CD4-positive, alpha-beta T cell (primary cell): Measurements from ENCODE around the gene CD4. TPM values are rescaled to one million over a fixed set of nuclear protein-coding genes. Genes with fewer than 3 reads are reported as not detected.
A peak's percentile ranks its signal among the peaks of the same experiment; 100 is the strongest.

Experiments used
- ATAC-seq: fragments of 200-7000 bp; cut with Tn5 transposase; one replicate; pipeline ENCODE4 v1.10.0; 2022; ENCODE audit warnings: mild to moderate bottlenecking; ENCODE audit not compliant: poor library complexity
- CTCF ChIA-PET: fragments of 350-600 bp; sonication (Branson Sonifier 250); formaldehyde crosslinking; loops from one replicate; lab custom pipeline; 2021; ENCODE audit warnings: antibody characterized with exemption, inconsistent platforms; lab: Charles Lee
- POLR2A ChIA-PET: fragments of 350-600 bp; sonication (Branson Sonifier 250); formaldehyde crosslinking; loops from one replicate; lab custom pipeline; 2021; ENCODE audit warnings: antibody characterized with exemption, inconsistent platforms; lab: Charles Lee
- DNase-seq, 14 experiments: peaks; one replicate each; pipeline ENCODE4 v3.0.0-alpha.2; 2013 to 2020; ENCODE audit warnings: mixed read lengths in 2 of 14
- H3K27ac ChIP-seq, 2 donors: one replicate each; pipeline versions ENCODE4 v1.5.1 to v1.7.0; 2013; ENCODE audit warnings: low read length in 2 of 2, low read depth in 1 of 2, mild to moderate bottlenecking in 1 of 2
- H3K27me3 ChIP-seq, 2 experiments: 1 replicate in 1 of 2; 2 replicates in 1 of 2; pipeline versions ENCODE4 v1.6.1 to v1.7.0; 2013; ENCODE audit warnings: low read length in 2 of 2, control low read depth in 1 of 2, mild to moderate bottlenecking in 1 of 2, moderate library complexity in 1 of 2; ENCODE audit not compliant: insufficient read depth in 2 of 2, control insufficient read depth in 1 of 2
- H3K36me3 ChIP-seq: one replicate; pipeline ENCODE4 v1.6.1; 2013; ENCODE audit warnings: low read length, control low read depth; ENCODE audit not compliant: insufficient read depth
- H3K4me1 ChIP-seq: one replicate; pipeline ENCODE4 v1.6.1; 2013; ENCODE audit warnings: low read length, control low read depth; ENCODE audit not compliant: insufficient read depth
- H3K4me3 ChIP-seq: one replicate; pipeline ENCODE4 v1.5.1; 2013; ENCODE audit warnings: mild to moderate bottlenecking, low read length, moderate library complexity
- H3K9me3 ChIP-seq, 2 experiments: 1 replicate in 1 of 2; 2 replicates in 1 of 2; pipeline versions ENCODE4 v1.6.1 to v1.7.0; 2013; ENCODE audit warnings: low read length in 2 of 2, mild to moderate bottlenecking in 2 of 2, control low read depth in 1 of 2, moderate library complexity in 1 of 2; ENCODE audit not compliant: control insufficient read depth in 1 of 2, insufficient read depth in 1 of 2
- H3K27ac Mint-ChIP-seq: one replicate; pipeline ENCODE4 v1.8.0; 2020; ENCODE audit warnings: mixed read lengths
- H3K27me3 Mint-ChIP-seq: one replicate; pipeline ENCODE4 v1.8.0; 2021; ENCODE audit warnings: mixed read lengths
- H3K36me3 Mint-ChIP-seq: one replicate; pipeline ENCODE4 v1.8.0; 2021; ENCODE audit warnings: low read depth, mixed read lengths
- H3K4me1 Mint-ChIP-seq: one replicate; pipeline ENCODE4 v1.8.0; 2021; ENCODE audit warnings: low read depth, mixed read lengths
- H3K4me3 Mint-ChIP-seq: one replicate; pipeline ENCODE4 v1.8.0; 2020; ENCODE audit warnings: mild to moderate bottlenecking, mixed read lengths
- H3K9me3 Mint-ChIP-seq: one replicate; pipeline ENCODE4 v1.8.0; 2020; ENCODE audit warnings: mixed read lengths
- CTCF ChIP-seq: fragments of 200-600 bp; IDR thresholded peaks from one replicate; pipeline ENCODE4 v1.8.0; 2022; ENCODE audit warnings: antibody characterized with exemption, mild to moderate bottlenecking
- intact Hi-C, 2 experiments: fragments of 100-400 bp; cut with DNase I in 1 of 2; cut with micrococcal nuclease in 1 of 2; formaldehyde crosslinking; loops; one replicate each; pipeline versions ENCODE4 v1.15.1 to v1.9.0; 2023 to 2025; cut with DNase I, micrococcal nuclease
- total RNA-seq, 174 experiments: library from RNA in 2 of 174; stranded (reverse) in 2 of 174; gene quantifications; one replicate each; pipeline ENCODE4 v1.2.3 and lab custom pipeline; 2021 to 2026

The CD4 gene
- total RNA-seq, 2 experiments from 2014 or later = 134 to 136 TPM

GRCh38 chr12:6832125-6832524 lies 42.8 kb downstream of the CD4 start:
- Histone ChIP-seq H3K9me3 (peaks cover 0 to 6% of the 10 kb centered on the region in 2 experiments), H3K4me1 (peaks cover 30% of the 10 kb centered on the region), H3K36me3 (no peaks in the 10 kb centered on the region), H3K27ac (no peak overlapping the region), H3K27me3 (peaks cover 5 to 15% of the 10 kb centered on the region in 2 experiments), H3K4me3 (no peak overlapping the region)
- POLR2A ChIA-PET = interaction anchor here (1.3 to 1.4 kb wide), 2 partner anchors 21 to 80 kb away, joined by 3 to 5 read pairs; partner anchors contain the start of gene MLF2
- no peak for TF ChIP-seq CTCF
- H3K9me3 Mint-ChIP-seq = no peaks in the 10 kb centered on the region
- intact Hi-C loops = no loop called here
- H3K36me3 Mint-ChIP-seq = no peaks in the 10 kb centered on the region
- H3K27ac Mint-ChIP-seq = no peak overlapping the region
- H3K4me3 Mint-ChIP-seq = no peak overlapping the region
- ATAC-seq (no peak), DNase-seq (no peak)
- H3K27me3 Mint-ChIP-seq = peaks cover 9% of the 10 kb centered on the region
- peaks cover 16% of the 10 kb centered on the region for H3K4me1 Mint-ChIP-seq
- CTCF ChIA-PET = interaction anchor here (1.6 kb wide), 1 partner anchor 79 kb away, joined by 4 read pairs; the partner anchor contains the start of gene MLF2

GRCh38 chr12:6833189-6833890 lies 44.0 kb downstream of the CD4 start:
- peak in 1 of 14 experiments; percentile 17 for DNase-seq
- Histone ChIP-seq H3K4me1 (peaks cover 19% of the 10 kb centered on the region), H3K27me3 (peaks cover 0 to 10% of the 10 kb centered on the region in 2 experiments), H3K36me3 (no peaks in the 10 kb centered on the region), H3K4me3 (no peak overlapping the region), H3K9me3 (peaks cover 0 to 6% of the 10 kb centered on the region in 2 experiments), H3K27ac (no peak overlapping the region)
- Mint-ChIP-seq H3K4me1 (peaks cover 6% of the 10 kb centered on the region), H3K36me3 (no peaks in the 10 kb centered on the region), H3K27ac (no peak overlapping the region), H3K27me3 (peaks cover 4% of the 10 kb centered on the region), H3K4me3 (no peak overlapping the region), H3K9me3 (no peaks in the 10 kb centered on the region)
- POLR2A ChIA-PET = interaction anchor here (1.3 to 1.4 kb wide), 2 partner anchors 20 to 81 kb away, joined by 3 to 5 read pairs; partner anchors contain the start of gene MLF2
- CTCF ChIA-PET = interaction anchor here (1.6 kb wide), 1 partner anchor 80 kb away, joined by 4 read pairs; the partner anchor contains the start of gene MLF2
- no peak for ATAC-seq
- intact Hi-C loops = no loop called here
- no peak for TF ChIP-seq CTCF

DNA sequence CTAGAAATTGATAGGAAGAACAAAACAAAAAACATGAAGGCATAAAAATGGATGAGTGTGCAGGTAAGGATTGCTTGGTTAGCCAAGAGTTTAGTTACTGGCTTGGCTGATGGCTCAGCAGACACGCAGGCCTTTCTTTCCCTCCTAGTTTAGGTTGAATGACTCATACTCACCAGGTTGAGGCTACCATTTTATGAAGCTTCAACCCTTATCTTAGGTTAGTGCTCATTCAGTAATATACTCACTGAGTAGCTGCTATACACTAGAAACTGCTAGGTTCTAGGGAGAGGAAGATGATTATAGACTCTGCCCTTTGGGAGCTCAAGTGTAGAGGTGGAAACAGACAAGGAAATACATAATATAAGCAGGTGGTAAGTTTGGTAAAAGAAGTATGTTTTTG lies 44.9 kb downstream of the CD4 start:
- Mint-ChIP-seq H3K27ac (no peak overlapping the region), H3K4me1 (peaks cover 6% of the 10 kb centered on the region), H3K27me3 (peaks cover 4% of the 10 kb centered on the region), H3K9me3 (no peaks in the 10 kb centered on the region), H3K4me3 (no peak overlapping the region), H3K36me3 (no peaks in the 10 kb centered on the region)
- no peak overlapping the region for H3K27ac ChIP-seq
- H3K27me3 ChIP-seq = peaks cover 0 to 8% of the 10 kb centered on the region in 2 experiments
- intact Hi-C loops = no loop called here
- no peaks in the 10 kb centered on the region for H3K36me3 ChIP-seq
- peaks cover 0 to 6% of the 10 kb centered on the region in 2 experiments for H3K9me3 ChIP-seq
- ChIA-PET CTCF (interaction anchor here (2.6 kb wide), 1 partner anchor 67 kb away, joined by 9 read pairs; no protein-coding TSS in a partner anchor), POLR2A (interaction anchor here (0.9 to 2.4 kb wide), 2 partner anchors 38 to 81 kb away, joined by 3 to 9 read pairs; partner anchors contain the start of genes MLF2 and SPSB2)
- TF ChIP-seq CTCF = no peak
- H3K4me3 ChIP-seq = no peak overlapping the region
- DNase-seq (no peak), ATAC-seq (no peak)
- peaks cover 13% of the 10 kb centered on the region for H3K4me1 ChIP-seq
